Naive thymus-derived CD8-positive, alpha-beta T cell (primary cell): ENCODE measurements around the gene GRAMD2B. TPM values are rescaled to one million over a fixed set of nuclear protein-coding genes. Genes with fewer than 3 reads are reported as not detected.
"Not testable (repeated sequence)": the region's sequence is repeated elsewhere in the genome, so short reads cannot be mapped to it uniquely, and the experiment has no call there.

Source experiments
- ATAC-seq, 2 donors: fragments of 150-1000 bp; cut with Tn5 transposase in 1 of 2; sonication (Bioruptor Pico), chemical (Tn5 transposase) in 1 of 2; 1 replicate in 1 of 2; 2 replicates in 1 of 2; pipeline ENCODE4 v1.10.0; 2021; ENCODE audit warnings: mild to moderate bottlenecking in 2 of 2, moderate library complexity in 2 of 2
- POLR2A ChIA-PET: fragments of 350-600 bp; sonication (Branson Sonifier 250); formaldehyde crosslinking; loops from one replicate; lab custom pipeline; 2021; ENCODE audit warnings: antibody characterized with exemption; lab: Charles Lee
- DNase-seq, 10 donors: peaks; one replicate each; pipeline versions ENCODE4 v3.0.0 to v3.0.0-alpha.2; 2020 to 2022
- H3K27ac Mint-ChIP-seq, 10 donors: one replicate each; pipeline ENCODE4 v1.8.0; 2020 to 2022; ENCODE audit warnings: mild to moderate bottlenecking in 10 of 10, mixed read lengths in 10 of 10, moderate library complexity in 4 of 10, inconsistent platforms in 1 of 10
- H3K27me3 Mint-ChIP-seq, 5 donors: one replicate each; pipeline ENCODE4 v1.8.0; 2021 to 2022; ENCODE audit warnings: mixed read lengths in 5 of 5
- H3K36me3 Mint-ChIP-seq, 3 donors: one replicate each; pipeline ENCODE4 v1.8.0; 2020 to 2022; ENCODE audit warnings: mixed read lengths in 3 of 3, mild to moderate bottlenecking in 2 of 3, inconsistent platforms in 1 of 3
- H3K4me1 Mint-ChIP-seq, 4 donors: one replicate each; pipeline ENCODE4 v1.8.0; 2021 to 2022; ENCODE audit warnings: mixed read lengths in 4 of 4
- H3K4me3 Mint-ChIP-seq, 10 donors: one replicate each; pipeline ENCODE4 v1.8.0; 2020 to 2022; ENCODE audit warnings: mild to moderate bottlenecking in 10 of 10, mixed read lengths in 10 of 10, moderate library complexity in 6 of 10, inconsistent platforms in 1 of 10
- H3K9me3 Mint-ChIP-seq, 9 donors: one replicate each; pipeline ENCODE4 v1.8.0; 2020 to 2022; ENCODE audit warnings: mixed read lengths in 9 of 9, mild to moderate bottlenecking in 3 of 9, inconsistent platforms in 1 of 9, moderate library complexity in 1 of 9
- polyA plus RNA-seq, 3 donors: library from polyadenylated mRNA; unstranded; fragments of 300-500 nt; fragmentation: Illumina TruSeq; gene quantifications; one replicate each; pipeline ENCODE4 v1.2.3, GENCODE V29; 2021
- total RNA-seq, 8 experiments: library from RNA in 2 of 8; stranded (reverse) in 2 of 8; gene quantifications; one replicate each; pipeline ENCODE4 v1.2.3 and lab custom pipeline; 2021 to 2026

GRAMD2B gene
- total and polyA plus RNA-seq, 5 experiments from 2014 or later = 5.0 to 7.1 (median 6.0) TPM

GRCh38 chr5:126394211-126394788 is 28.9 kb upstream of the GRAMD2B start:
- H3K4me1 Mint-ChIP-seq = peaks cover 0 to 3% (median under 1%) of the 10 kb centered on the region in 4 donors
- POLR2A ChIA-PET = no interaction called here
- peaks cover under 1 to 16% (median 7%) of the 10 kb centered on the region in 9 donors for H3K9me3 Mint-ChIP-seq
- H3K4me3 Mint-ChIP-seq = no peak overlapping the region
- DNase-seq (no peak), ATAC-seq (no peak)
- no peak overlapping the region for H3K27ac Mint-ChIP-seq
- H3K36me3 Mint-ChIP-seq = peaks cover 0 to 7% (median 5%) of the 10 kb centered on the region in 3 donors
- peaks cover 0 to 2% (median 2%) of the 10 kb centered on the region in 5 donors for H3K27me3 Mint-ChIP-seq

- Mint-ChIP-seq H3K9me3 (peaks cover 2 to 25% (median 15%) of the 10 kb centered on the region in 9 donors), H3K27ac (peak overlapping the region in 1 of 10 donors; percentile 5), H3K27me3 (peaks cover 0 to 2% (median 2%) of the 10 kb centered on the region in 5 donors), H3K4me1 (peaks cover 0 to 3% (median under 1%) of the 10 kb centered on the region in 4 donors), H3K36me3 (peaks cover 0 to 14% (median 14%) of the 10 kb centered on the region in 3 donors), H3K4me3 (no peak overlapping the region)
- POLR2A ChIA-PET = no interaction called here
- ATAC-seq (no peak), DNase-seq (no peak)
Measured at GRCh38 chr5:126395198-126395597, 28.0 kb upstream of the GRAMD2B start.

- POLR2A ChIA-PET = no interaction called here
- no peak overlapping the region for H3K4me3 Mint-ChIP-seq
- H3K9me3 Mint-ChIP-seq = peaks cover 3 to 29% (median 18%) of the 10 kb centered on the region in 9 donors
- no peak for ATAC-seq
- peaks cover 0 to 17% (median 17%) of the 10 kb centered on the region in 3 donors for H3K36me3 Mint-ChIP-seq
- DNase-seq = no peak
- peaks cover 0 to 2% (median 2%) of the 10 kb centered on the region in 5 donors for H3K27me3 Mint-ChIP-seq
- H3K4me1 Mint-ChIP-seq = peaks cover 0 to 3% (median under 1%) of the 10 kb centered on the region in 4 donors
- no peak overlapping the region for H3K27ac Mint-ChIP-seq
Measured at GRCh38 chr5:126395605-126396004, 27.6 kb upstream of the GRAMD2B start.

GRCh38 chr5:126396721-126397120 is 26.5 kb upstream of the GRAMD2B start:
- Mint-ChIP-seq H3K9me3 (peaks cover 3 to 34% (median 28%) of the 10 kb centered on the region in 9 donors), H3K36me3 (peaks cover 0 to 24% (median 23%) of the 10 kb centered on the region in 3 donors)
- POLR2A ChIA-PET, ATAC-seq, H3K4me1 Mint-ChIP-seq, H3K27ac Mint-ChIP-seq, H3K27me3 Mint-ChIP-seq, H3K4me3 Mint-ChIP-seq, DNase-seq: not testable (repeated sequence)

- no peak overlapping the region for H3K4me3 Mint-ChIP-seq
- H3K27me3 Mint-ChIP-seq = no peaks in the 10 kb centered on the region
- DNase-seq (no peak), ATAC-seq (no peak)
- peaks cover 3 to 36% (median 26%) of the 10 kb centered on the region in 9 donors for H3K9me3 Mint-ChIP-seq
- peaks cover 0 to 3% (median under 1%) of the 10 kb centered on the region in 4 donors for H3K4me1 Mint-ChIP-seq
- peaks cover 0 to 24% (median 23%) of the 10 kb centered on the region in 3 donors for H3K36me3 Mint-ChIP-seq
- H3K27ac Mint-ChIP-seq = no peak overlapping the region
- POLR2A ChIA-PET = no interaction called here
Measured at GRCh38 chr5:126398791-126399190, 24.4 kb upstream of the GRAMD2B start.

- peaks cover 0 to 24% (median 23%) of the 10 kb centered on the region in 3 donors for H3K36me3 Mint-ChIP-seq
- peak overlapping the region in 1 of 10 donors; percentile 51 for H3K27ac Mint-ChIP-seq
- POLR2A ChIA-PET = no interaction called here
- ATAC-seq (no peak), DNase-seq (no peak)
- H3K27me3 Mint-ChIP-seq = peaks cover 0 to 2% (median 0%) of the 10 kb centered on the region in 5 donors
- H3K9me3 Mint-ChIP-seq = peaks cover 3 to 36% (median 26%) of the 10 kb centered on the region in 9 donors
- no peak overlapping the region for H3K4me3 Mint-ChIP-seq
- H3K4me1 Mint-ChIP-seq = peaks cover 0 to 3% (median under 1%) of the 10 kb centered on the region in 4 donors
Measured at GRCh38 chr5:126400621-126401251, 22.5 kb upstream of the GRAMD2B start.

GRCh38 chr5:126402621-126403555 is 20.3 kb upstream of the GRAMD2B start:
- Mint-ChIP-seq H3K27ac (no peak overlapping the region), H3K27me3 (peaks cover 0 to 2% (median 0%) of the 10 kb centered on the region in 5 donors), H3K4me1 (no peaks in the 10 kb centered on the region), H3K36me3 (peaks cover 0 to 24% (median 23%) of the 10 kb centered on the region in 3 donors), H3K4me3 (no peak overlapping the region), H3K9me3 (peaks cover 2 to 36% (median 27%) of the 10 kb centered on the region in 9 donors)
- no peak for DNase-seq
- POLR2A ChIA-PET = no interaction called here
- no peak for ATAC-seq

- no peak for DNase-seq
- peaks cover 0 to 2% (median 0%) of the 10 kb centered on the region in 5 donors for H3K27me3 Mint-ChIP-seq
- no peak overlapping the region for H3K4me3 Mint-ChIP-seq
- H3K9me3 Mint-ChIP-seq = peaks cover under 1 to 31% (median 22%) of the 10 kb centered on the region in 9 donors
- H3K36me3 Mint-ChIP-seq = peaks cover 0 to 22% (median 22%) of the 10 kb centered on the region in 3 donors
- POLR2A ChIA-PET = no interaction called here
- H3K27ac Mint-ChIP-seq = no peak overlapping the region
- no peak for ATAC-seq
- no peaks in the 10 kb centered on the region for H3K4me1 Mint-ChIP-seq
Measured at GRCh38 chr5:126403876-126404275, 19.3 kb upstream of the GRAMD2B start.

GRCh38 chr5:126410623-126411022 is 12.6 kb upstream of the GRAMD2B start:
- H3K4me3 Mint-ChIP-seq = no peak overlapping the region
- ATAC-seq (no peak), DNase-seq (no peak)
- peaks cover 0 to 12% (median 8%) of the 10 kb centered on the region in 3 donors for H3K36me3 Mint-ChIP-seq
- peaks cover 4 to 22% (median 12%) of the 10 kb centered on the region in 9 donors for H3K9me3 Mint-ChIP-seq
- POLR2A ChIA-PET = no interaction called here
- peaks cover 3 to 19% (median 7%) of the 10 kb centered on the region in 5 donors for H3K27me3 Mint-ChIP-seq
- no peak overlapping the region for H3K27ac Mint-ChIP-seq
- no peaks in the 10 kb centered on the region for H3K4me1 Mint-ChIP-seq

- Mint-ChIP-seq H3K4me3 (no peak overlapping the region), H3K9me3 (peaks cover 4 to 22% (median 12%) of the 10 kb centered on the region in 9 donors), H3K27me3 (peaks cover 6 to 19% (median 10%) of the 10 kb centered on the region in 5 donors), H3K27ac (no peak overlapping the region), H3K4me1 (no peaks in the 10 kb centered on the region), H3K36me3 (peaks cover 0 to 12% (median 8%) of the 10 kb centered on the region in 3 donors)
- DNase-seq (no peak), ATAC-seq (no peak)
- POLR2A ChIA-PET = no interaction called here
Measured at GRCh38 chr5:126413856-126414255, 9.4 kb upstream of the GRAMD2B start.

- Mint-ChIP-seq H3K9me3 (peaks cover 4 to 16% (median 12%) of the 10 kb centered on the region in 9 donors), H3K36me3 (peaks cover 0 to 12% (median 8%) of the 10 kb centered on the region in 3 donors), H3K27me3 (peaks cover 6 to 18% (median 10%) of the 10 kb centered on the region in 5 donors), H3K4me1 (no peaks in the 10 kb centered on the region), H3K4me3 (no peak overlapping the region), H3K27ac (no peak overlapping the region)
- POLR2A ChIA-PET = no interaction called here
- no peak for DNase-seq
- no peak for ATAC-seq
Measured at GRCh38 chr5:126414874-126415502, 8.2 kb upstream of the GRAMD2B start.

GRCh38 chr5:126415789-126416188 is 7.4 kb upstream of the GRAMD2B start:
- peaks cover 6 to 18% (median 12%) of the 10 kb centered on the region in 5 donors for H3K27me3 Mint-ChIP-seq
- H3K9me3 Mint-ChIP-seq = peaks cover 3 to 12% (median 9%) of the 10 kb centered on the region in 9 donors
- POLR2A ChIA-PET = no interaction called here
- peaks cover 0 to 9% (median 8%) of the 10 kb centered on the region in 3 donors for H3K36me3 Mint-ChIP-seq
- no peak overlapping the region for H3K4me3 Mint-ChIP-seq
- H3K27ac Mint-ChIP-seq = no peak overlapping the region
- ATAC-seq (no peak), DNase-seq (no peak)
- no peaks in the 10 kb centered on the region for H3K4me1 Mint-ChIP-seq
